GM23338 (cell line): ENCODE data around the gene TMEM63C. TPM values are rescaled to one million over a fixed set of nuclear protein-coding genes. Genes with fewer than 3 reads are reported as not detected.

ENCODE experiments used
- ATAC-seq: fragments of 200-7000 bp; cut with Tn5 transposase; 3 replicates; pipeline ENCODE4 v1.9.1; 2020
- DNase-seq: peaks from one replicate; pipeline ENCODE4 v3.0.0-alpha.2; 2015; ENCODE audit warnings: low spot score
- H2AFZ ChIP-seq: fragments of 200-600 bp; sonication (generic); 2 replicates; pipeline ENCODE4 v1.8.0; 2016; ENCODE audit warnings: antibody characterized with exemption, mild to moderate bottlenecking, moderate library complexity
- H3F3A ChIP-seq: fragments of 200-600 bp; sonication (generic); replicated peaks from 2 replicates; pipeline ENCODE4 v1.8.0; 2017; ENCODE audit warnings: antibody characterized with exemption, mixed run types, low read depth
- H3K27ac ChIP-seq: fragments of 200-600 bp; sonication (generic); 2 replicates; pipeline ENCODE4 v1.6.1; 2016; ENCODE audit warnings: low read depth
- H3K27me3 ChIP-seq: fragments of 200-600 bp; sonication (generic); 2 replicates; pipeline ENCODE4 v1.8.0; 2016; ENCODE audit warnings: mild to moderate bottlenecking, mixed run types, moderate library complexity; ENCODE audit not compliant: insufficient read depth
- H3K36me3 ChIP-seq: fragments of 200-600 bp; sonication (generic); 2 replicates; pipeline ENCODE4 v1.8.0; 2016; ENCODE audit warnings: mild to moderate bottlenecking; ENCODE audit not compliant: insufficient read depth
- H3K4me1 ChIP-seq: fragments of 200-600 bp; sonication (generic); 2 replicates; pipeline ENCODE4 v1.8.0; 2016; ENCODE audit warnings: mild to moderate bottlenecking, moderate library complexity; ENCODE audit not compliant: insufficient read depth
- H3K4me2 ChIP-seq: fragments of 200-600 bp; sonication (generic); 2 replicates; pipeline ENCODE4 v1.7.1; 2017; ENCODE audit warnings: mixed run types
- H3K4me3 ChIP-seq: fragments of 200-600 bp; sonication (generic); 2 replicates; pipeline ENCODE4 v1.6.1; 2016; ENCODE audit warnings: mixed run types
- H3K79me2 ChIP-seq: fragments of 200-600 bp; sonication (generic); replicated peaks from 2 replicates; pipeline ENCODE4 v1.8.0; 2017; ENCODE audit warnings: mild to moderate bottlenecking; ENCODE audit not compliant: insufficient read depth
- H3K9me2 ChIP-seq: fragments of 200-600 bp; sonication (generic); 2 replicates; pipeline ENCODE4 v1.8.0; 2017; ENCODE audit not compliant: insufficient read depth
- H4K20me1 ChIP-seq: fragments of 200-600 bp; sonication (generic); replicated peaks from 2 replicates; pipeline ENCODE4 v1.8.0; 2017; ENCODE audit warnings: mild to moderate bottlenecking; ENCODE audit not compliant: insufficient read depth
- H3K27ac Mint-ChIP-seq: 2 replicates; pipeline ENCODE4 v1.8.0; 2020; ENCODE audit warnings: inconsistent platforms, mild to moderate bottlenecking, moderate library complexity, mixed read lengths
- H3K27me3 Mint-ChIP-seq: 3 replicates; pipeline ENCODE4 v1.8.0; 2022; ENCODE audit warnings: low read depth, mild to moderate bottlenecking, moderate library complexity, mixed read lengths, inconsistent platforms; ENCODE audit not compliant: insufficient read depth, poor library complexity
- H3K36me3 Mint-ChIP-seq: 3 replicates; pipeline ENCODE4 v1.8.0; 2021; ENCODE audit warnings: low read depth, mild to moderate bottlenecking, inconsistent platforms, moderate library complexity, mixed read lengths
- H3K4me1 Mint-ChIP-seq: 3 replicates; pipeline ENCODE4 v1.8.0; 2020; ENCODE audit warnings: mild to moderate bottlenecking, inconsistent platforms, mixed read lengths
- H3K4me3 Mint-ChIP-seq: 3 replicates; pipeline ENCODE4 v1.8.0; 2021; ENCODE audit warnings: moderate library complexity, mild to moderate bottlenecking, inconsistent platforms, mixed read lengths
- H3K9me3 Mint-ChIP-seq: 3 replicates; pipeline ENCODE4 v1.8.0; 2020; ENCODE audit warnings: moderate library complexity, mild to moderate bottlenecking, inconsistent platforms, mixed read lengths
- CREB1 ChIP-seq: fragments of 250-450 bp; sonication (Bioruptor Pico); IDR thresholded peaks from 2 replicates; pipeline ENCODE4 v1.5.0; 2020; ENCODE audit warnings: low read depth, mild to moderate bottlenecking, moderate library complexity
- EZH2 ChIP-seq: fragments of 200-600 bp; sonication (generic); IDR thresholded peaks from one replicate; pipeline ENCODE4 v1.8.0; 2017; ENCODE audit warnings: antibody characterized with exemption, mild to moderate bottlenecking, low read depth; ENCODE audit not compliant: unreplicated experiment
- EZH2phosphoT487 ChIP-seq: fragments of 200-600 bp; sonication (generic); IDR thresholded peaks from one replicate; pipeline ENCODE4 v1.8.1; 2018; ENCODE audit warnings: antibody characterized with exemption; ENCODE audit not compliant: unreplicated experiment
- POLR2AphosphoS5 ChIP-seq: IDR thresholded peaks from 2 replicates; pipeline ENCODE4 v1.6.1; 2016; ENCODE audit warnings: antibody characterized with exemption, low read depth
- STAT1 ChIP-seq: IDR thresholded peaks from one replicate; pipeline ENCODE4 v1.6.1; 2016; ENCODE audit warnings: antibody characterized with exemption; ENCODE audit not compliant: unreplicated experiment
- ZNF462 ChIP-seq: fragments of 250-450 bp; sonication (Bioruptor Pico); IDR thresholded peaks from 2 replicates; pipeline ENCODE4 v1.5.0; 2020; ENCODE audit warnings: mild to moderate bottlenecking, moderate library complexity
- polyA plus RNA-seq: library from polyadenylated mRNA; unstranded; fragments of >200 nt; fragmentation: Nextera tagmentation; extraction: Ambion mirVana; gene quantifications from 2 replicates; pipeline ENCODE4 v1.2.1, GENCODE V29; 2016
- total RNA-seq: library from RNA; depleted of rRNA; stranded (reverse); fragments of >200 nt; shearing (Covaris generic); gene quantifications from 2 replicates; pipeline ENCODE4 v1.2.3, GENCODE V29; 2014
- TF ChIP-seq, protein P1 (sequence below): IDR thresholded peaks from one replicate; pipeline ENCODE4 v1.6.1; 2018; ENCODE audit warnings: antibody characterized with exemption; ENCODE audit not compliant: unreplicated experiment

TMEM63C gene
- total and polyA plus RNA-seq, 2 experiments from 2014 or later = 2.1 to 6.3 TPM

- TF ChIP-seq EZH2phosphoT487 (no peak), STAT1 (no peak), CREB1 (CRISPR knock-in tag) (no peak), EZH2 (no peak), POLR2AphosphoS5 (no peak), ZNF462 (no peak)
- TF ChIP-seq, protein P1, sequence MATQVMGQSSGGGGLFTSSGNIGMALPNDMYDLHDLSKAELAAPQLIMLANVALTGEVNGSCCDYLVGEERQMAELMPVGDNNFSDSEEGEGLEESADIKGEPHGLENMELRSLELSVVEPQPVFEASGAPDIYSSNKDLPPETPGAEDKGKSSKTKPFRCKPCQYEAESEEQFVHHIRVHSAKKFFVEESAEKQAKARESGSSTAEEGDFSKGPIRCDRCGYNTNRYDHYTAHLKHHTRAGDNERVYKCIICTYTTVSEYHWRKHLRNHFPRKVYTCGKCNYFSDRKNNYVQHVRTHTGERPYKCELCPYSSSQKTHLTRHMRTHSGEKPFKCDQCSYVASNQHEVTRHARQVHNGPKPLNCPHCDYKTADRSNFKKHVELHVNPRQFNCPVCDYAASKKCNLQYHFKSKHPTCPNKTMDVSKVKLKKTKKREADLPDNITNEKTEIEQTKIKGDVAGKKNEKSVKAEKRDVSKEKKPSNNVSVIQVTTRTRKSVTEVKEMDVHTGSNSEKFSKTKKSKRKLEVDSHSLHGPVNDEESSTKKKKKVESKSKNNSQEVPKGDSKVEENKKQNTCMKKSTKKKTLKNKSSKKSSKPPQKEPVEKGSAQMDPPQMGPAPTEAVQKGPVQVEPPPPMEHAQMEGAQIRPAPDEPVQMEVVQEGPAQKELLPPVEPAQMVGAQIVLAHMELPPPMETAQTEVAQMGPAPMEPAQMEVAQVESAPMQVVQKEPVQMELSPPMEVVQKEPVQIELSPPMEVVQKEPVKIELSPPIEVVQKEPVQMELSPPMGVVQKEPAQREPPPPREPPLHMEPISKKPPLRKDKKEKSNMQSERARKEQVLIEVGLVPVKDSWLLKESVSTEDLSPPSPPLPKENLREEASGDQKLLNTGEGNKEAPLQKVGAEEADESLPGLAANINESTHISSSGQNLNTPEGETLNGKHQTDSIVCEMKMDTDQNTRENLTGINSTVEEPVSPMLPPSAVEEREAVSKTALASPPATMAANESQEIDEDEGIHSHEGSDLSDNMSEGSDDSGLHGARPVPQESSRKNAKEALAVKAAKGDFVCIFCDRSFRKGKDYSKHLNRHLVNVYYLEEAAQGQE = no peak
- no peak for ATAC-seq
Measured at GRCh38 chr14:77175843-77176242, 5.8 kb upstream of the TMEM63C start.

More at GRCh38 chr14:77175843-77176242, 5.8 kb upstream of the TMEM63C start:
- no peaks in the 10 kb centered on the region for H3K27me3 ChIP-seq
- H2AFZ ChIP-seq = no peak overlapping the region
- Mint-ChIP-seq H3K4me3 (no peak overlapping the region), H3K36me3 (no peaks in the 10 kb centered on the region), H3K27me3 (peaks cover 6% of the 10 kb centered on the region), H3K27ac (no peak overlapping the region), H3K4me1 (peaks cover 3% of the 10 kb centered on the region; the same call in 1 of the 3 replicates), H3K9me3 (peaks cover 4% of the 10 kb centered on the region)
- H3K4me2 ChIP-seq = no peak overlapping the region
- H3K36me3 ChIP-seq = no peaks in the 10 kb centered on the region
- DNase-seq = no peak
- no peak overlapping the region for H3K4me3 ChIP-seq
- no peaks in the 10 kb centered on the region for H3K9me2 ChIP-seq
- no peaks in the 10 kb centered on the region for H3K79me2 ChIP-seq
- peaks cover 4% of the 10 kb centered on the region; the same call in 1 of the 2 replicates for H3K4me1 ChIP-seq
- H3F3A ChIP-seq = no peaks in the 10 kb centered on the region
- no peaks in the 10 kb centered on the region for H4K20me1 ChIP-seq
- no peak overlapping the region for H3K27ac ChIP-seq
